ENCODE data around the gene KRT12.
"Not testable (repeated sequence)": the region's sequence is repeated elsewhere in the genome, so short reads cannot be mapped to it uniquely, and the experiment has no call there.

The KRT12 gene

DNA sequence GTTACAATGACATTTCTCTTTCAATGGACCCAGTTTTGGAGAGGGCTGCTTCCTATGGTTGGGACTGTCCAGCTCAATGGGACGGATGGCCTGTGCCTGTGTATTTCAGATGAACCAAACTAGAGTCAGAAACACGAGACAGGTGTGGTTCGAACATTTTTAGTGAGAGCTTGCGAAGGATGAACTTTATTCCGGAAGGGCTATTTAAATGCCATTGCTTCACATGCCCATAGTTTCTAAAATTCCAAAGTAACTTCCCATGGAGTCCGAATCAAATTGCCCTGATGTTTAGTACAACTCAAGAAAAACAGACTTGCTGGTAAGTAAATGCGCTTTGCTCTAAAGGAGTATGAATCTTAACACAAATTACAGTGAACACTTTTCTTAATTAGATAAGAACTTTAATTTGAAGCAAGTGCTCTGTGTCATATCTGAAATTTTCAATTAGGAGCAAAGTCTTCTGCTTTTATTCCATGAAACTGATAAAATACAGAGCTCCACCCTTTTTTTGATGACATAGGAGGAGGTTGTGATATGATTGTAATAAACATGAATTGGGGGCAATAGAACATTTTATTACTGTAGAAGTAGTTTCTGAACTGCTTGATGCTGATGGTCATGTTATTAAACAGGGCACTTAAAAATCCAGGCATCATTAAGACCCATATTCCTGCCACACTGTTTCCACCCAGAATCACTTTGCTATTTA is 16.8 kb upstream of the KRT12 start:
- no peak for DNase-seq

DNA sequence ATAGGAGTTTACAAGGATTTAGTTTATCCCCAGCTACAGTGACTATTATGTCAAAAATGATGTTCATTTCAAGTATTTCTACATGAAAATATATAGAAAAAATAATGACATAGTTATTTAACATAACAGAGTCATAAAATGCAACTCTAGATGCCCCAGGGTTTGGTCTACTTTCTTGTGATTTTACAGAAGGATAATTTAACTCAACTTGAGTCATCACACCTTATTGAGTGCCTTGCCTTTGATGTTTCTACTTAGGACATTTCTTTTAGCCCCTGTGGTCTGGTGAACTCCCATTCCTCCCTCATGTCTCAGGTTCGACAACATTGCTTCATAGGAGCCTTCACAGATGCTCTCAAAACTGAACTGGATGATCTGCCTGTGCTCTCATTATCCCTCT is 16.0 kb upstream of the KRT12 start:
- no peak for DNase-seq

DNA sequence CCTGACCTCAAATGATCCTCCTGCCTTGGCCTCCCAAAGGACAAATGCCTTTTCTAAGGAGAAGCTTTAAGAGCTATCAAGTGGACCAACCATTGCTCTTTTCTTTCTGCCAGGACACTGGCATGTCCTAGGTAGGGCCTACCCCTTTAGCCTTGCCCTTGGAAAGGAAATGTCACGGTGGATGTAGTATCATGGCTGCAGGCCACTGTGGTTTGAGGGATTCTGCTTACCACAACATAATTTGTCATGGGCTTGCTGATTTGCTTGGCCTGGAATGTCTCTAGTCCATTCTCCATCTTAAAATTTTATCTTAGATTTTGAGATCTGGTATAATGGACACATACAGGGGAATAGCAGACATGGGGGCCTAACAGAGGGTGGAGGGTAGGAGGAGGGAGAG is 12.0 kb upstream of the KRT12 start:
- no peak for DNase-seq

DNA sequence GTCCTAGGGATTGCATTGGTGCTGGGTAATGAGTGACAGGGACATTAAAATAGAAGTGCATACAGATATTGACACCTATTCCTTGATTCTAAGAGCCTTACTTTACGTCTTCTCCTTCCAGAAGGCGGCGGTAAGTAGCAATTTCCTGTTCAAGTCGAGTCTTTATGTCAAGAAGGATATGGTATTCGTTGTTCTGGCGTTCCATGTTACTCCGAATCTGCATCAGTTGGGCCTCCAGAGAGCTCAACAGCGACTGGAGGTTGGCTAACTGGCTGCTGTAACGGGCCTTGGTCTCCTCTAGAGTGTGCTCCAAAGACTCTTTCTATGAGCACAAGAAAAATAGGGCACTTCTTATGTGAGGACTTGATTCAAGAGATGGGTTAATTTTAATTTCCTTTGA is 11.0 kb upstream of the KRT12 start:
- no peak for DNase-seq

DNA sequence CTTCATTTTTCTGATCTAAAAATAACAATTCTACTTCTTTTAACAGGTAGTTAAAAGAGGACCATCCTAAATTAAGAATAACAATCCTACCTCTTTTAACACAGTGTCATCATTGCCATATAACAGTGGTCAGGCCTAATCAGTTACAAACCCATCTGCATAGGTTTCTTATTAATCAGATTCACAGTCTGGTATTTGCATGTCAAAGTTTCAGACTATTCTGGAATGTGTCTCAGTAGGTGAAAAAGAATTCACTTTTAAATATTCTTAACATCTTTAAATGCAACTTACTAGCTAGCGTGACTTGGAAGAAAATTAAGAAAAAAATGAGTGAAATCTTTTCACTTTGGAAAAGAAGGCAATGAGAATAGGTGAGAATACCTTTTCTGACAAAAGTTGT is 6.8 kb upstream of the KRT12 start:
- no peak for DNase-seq

DNA sequence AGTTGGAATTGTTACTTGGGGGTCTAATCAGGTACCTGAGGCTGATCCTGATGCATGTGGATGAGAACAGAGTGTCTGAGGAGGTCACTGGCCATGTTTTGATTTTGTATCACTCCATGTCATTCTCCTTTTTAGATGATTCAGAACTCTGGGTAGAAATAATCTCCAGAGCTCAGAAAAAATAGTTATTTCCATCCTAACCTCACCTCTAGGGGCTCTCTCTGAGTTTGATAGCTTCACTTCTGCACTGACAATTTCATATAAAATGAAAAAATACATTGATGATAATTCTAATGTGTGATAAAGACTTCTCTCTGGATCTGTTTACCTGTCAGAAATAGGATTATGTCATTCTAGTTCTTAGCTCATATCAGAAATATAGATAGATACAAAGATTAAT is 6.2 kb upstream of the KRT12 start:
- DNase-seq = no peak

DNA sequence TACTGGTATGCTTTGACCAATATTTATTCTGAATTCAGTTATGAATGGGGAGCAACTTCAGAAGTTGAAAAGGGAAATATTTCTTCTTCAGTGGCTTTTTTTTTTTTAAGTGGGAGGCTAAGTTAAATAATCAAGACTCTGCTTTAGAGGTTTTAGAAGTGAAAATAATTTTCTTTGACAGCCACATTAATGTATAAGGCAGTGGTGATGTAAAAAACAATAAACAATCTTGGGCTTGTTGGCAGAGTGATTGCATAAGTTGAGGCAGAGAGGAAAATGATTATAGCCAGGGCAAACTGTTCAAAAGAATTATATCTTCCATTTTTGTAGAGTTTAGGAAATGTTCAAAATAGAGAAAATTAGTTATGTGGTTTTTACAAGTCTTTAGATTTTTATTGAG is 5.4 kb upstream of the KRT12 start:
- no peak for DNase-seq

DNA sequence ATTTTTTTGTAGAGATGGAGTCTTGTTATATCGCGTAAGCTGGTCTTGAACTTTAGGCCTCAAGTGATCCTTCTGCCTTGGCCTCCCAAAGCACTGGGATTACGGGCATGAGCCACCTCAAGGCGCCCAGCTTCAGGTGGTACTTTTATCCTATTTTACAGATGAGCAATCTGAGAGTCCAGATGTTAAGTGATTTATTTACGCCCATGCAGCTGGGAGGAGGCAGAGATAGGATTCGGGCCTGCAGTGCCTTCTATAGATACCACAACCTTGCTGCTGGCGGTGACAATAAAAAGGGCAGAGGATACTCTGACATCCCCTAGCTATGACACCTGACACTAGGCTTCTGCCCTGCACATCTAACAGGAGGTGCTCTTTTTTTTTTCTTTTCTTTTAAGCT is 4.3 kb upstream of the KRT12 start:
- no peak for DNase-seq

DNA sequence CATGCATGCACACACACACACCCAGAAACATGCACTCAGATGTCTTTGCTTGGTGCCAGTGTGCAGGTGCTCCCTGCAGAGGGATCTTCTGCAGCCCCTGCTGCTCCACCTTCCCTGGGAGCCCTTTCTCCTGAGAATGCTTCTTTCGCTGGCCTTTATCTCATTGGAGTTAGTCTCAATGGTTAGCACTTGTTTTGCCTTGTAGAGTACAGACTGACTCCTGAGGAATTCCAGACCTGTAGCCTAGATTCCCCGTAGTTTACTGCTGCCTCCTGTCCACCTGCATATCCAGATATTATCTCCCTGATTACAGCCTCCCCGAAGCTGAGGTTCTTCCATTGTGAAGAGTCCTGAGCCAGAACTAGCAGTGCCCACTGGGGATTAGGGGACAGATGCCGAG is 3.1 kb upstream of the KRT12 start:
- DNase-seq = no peak

DNA sequence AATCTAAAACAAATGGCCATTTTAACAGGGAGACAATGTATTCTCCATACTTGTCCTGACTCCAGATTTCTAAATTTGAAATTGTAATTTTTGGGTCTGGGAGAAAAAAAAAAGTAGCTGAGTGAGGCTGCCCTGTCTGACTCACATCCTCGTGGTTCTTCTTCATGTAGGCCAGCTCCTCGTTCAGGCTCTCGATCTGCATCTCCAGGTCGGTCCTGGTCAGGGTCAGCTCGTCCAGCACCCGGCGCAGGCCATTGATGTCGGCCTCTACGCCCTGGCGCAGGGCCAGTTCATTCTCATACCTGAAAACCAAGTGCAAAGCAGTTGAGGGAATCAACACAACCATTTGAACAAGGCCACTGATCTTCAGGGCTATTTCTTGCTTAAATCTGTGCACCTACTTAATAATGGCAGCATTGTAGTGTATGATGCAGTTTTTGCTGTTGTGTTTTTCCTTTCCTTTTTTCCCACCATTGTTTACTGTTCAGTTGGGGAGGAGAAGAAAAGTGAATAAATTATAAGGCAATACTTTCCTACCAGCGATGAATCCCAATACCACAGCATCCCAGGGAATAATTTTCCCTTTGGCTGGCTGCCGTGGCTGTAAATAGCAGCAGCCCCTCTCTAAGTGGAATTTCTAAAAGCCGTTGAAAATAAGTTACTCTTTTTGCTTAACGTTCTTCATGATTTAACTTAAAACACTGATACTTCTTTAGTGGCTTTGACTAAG is 2.2 kb downstream of the KRT12 start:
- DNase-seq = no peak

DNA sequence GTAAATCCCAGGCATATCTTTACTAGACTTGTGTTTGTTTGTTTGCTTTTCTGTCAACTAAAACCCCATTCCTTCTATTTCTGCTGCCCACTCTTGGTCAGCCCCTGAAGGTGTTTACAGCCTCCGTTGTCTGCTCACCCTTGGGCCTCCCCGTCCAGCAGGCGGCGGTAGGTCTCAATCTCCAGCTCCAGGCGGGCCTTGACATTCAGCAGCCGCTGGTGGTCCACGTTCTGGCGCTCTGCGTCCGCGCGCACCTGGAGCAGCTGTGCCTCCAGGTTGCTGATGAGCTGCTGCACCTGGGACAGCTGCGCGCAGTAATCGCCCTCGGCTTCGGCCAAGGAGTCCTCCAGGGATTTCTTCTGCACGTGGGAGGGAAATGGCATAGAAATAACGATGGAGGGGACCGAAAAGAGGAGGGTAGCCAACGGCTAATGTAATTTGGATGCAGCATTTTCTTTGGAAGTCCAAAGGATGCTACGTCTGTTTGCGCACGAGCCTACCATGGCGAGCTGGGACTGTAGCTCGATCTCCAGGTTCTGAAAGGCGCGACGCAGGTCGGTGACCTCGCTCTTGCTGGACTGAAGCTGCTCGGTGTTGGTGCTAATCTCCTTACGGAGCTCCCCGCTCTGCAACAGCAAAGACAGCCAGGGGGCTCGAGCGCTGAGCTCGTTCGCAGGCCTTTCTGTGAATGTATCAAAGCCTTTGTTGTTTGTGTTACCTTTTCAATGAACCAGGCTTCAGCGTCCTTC is 3.9 kb downstream of the KRT12 start:
- DNase-seq = no peak

DNA sequence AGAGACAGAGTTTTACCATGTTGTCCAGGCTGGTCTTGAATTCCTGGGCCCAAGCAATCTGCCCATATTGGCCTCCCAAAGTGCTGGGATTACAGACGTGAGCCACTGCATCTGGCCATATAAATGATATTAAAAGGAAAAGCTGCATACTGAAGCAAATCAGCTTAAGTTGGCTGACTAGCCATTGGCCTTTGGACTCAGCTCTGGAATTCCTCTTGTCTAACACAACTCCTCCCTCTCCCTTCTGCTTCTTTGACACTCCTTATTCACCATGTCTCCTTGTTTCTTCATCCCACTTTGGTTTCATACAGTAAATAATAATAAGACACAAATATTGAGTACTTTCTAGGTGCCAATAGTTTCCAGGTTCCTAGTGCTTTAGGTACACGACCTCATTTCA is 7.5 kb downstream of the KRT12 start:
- DNase-seq = no peak

DNA sequence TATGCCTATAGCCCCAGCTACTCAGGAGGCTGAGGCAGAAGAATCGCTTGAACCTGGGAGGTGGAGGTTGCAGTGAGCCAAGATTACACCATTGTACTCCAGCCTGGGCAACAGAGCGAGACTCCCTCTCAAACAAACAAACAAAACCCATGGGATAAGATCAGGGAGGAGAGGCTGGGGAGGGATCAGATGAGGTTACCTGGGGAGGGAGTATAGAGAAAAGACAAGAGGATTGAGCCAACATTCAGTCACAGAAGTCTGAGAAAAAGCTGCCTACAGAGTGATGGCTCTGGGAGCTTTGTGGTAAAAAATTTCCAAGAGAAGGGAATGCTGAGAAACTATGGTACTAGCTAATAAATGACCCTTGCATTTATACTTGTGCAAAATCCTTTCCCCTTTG is 8.4 kb downstream of the KRT12 start:
- not testable (repeated sequence) for DNase-seq

DNA sequence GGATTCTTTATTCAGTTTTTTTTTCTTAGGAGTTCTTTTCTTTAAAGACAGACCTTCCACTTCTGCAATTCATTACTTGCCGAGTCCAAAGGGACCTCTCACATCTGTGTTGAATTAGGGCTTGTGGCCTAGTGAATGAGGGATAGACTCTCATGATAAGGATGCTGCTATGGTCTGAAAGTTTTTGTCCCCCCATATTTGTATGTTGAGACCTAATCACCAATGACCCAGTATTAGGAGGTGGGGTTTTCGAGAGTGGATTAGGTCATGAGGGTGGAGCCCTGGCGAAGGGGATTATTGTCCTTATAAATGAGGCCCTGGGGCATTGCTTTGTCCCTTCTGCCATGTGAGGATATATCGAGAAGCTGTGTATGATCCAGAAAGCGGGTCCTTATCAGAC is 9.5 kb downstream of the KRT12 start:
- no peak for DNase-seq

DNA sequence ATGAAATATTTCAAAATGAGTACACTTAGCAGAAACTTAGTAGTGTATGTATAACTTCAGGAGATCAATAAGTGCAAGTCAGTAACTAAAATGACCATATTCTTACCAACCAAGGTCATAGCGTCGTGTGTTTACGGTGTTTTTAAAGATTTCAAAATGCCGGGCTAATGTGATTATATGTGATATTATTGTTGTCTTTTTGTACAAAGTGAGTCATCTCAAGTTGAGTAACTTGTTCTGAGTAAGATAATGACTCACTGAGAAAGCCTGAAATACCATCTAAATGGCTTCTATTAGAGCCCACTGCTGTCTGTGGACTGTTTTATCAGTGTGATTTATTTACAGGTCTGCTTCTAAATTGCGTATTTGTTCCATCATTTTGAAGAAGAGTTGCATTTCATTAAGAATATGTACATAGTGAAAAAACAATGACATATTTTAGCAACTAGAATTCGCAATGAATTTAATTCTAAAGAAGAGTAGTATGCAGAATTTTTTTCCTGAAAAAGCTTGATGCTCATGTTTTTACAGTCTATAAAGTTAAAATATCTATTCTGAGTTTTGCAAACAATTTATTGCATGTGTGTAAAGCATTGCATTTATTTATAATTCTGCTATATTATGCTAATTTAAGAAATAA is 12.7 kb downstream of the KRT12 start:
- DNase-seq = no peak

DNA sequence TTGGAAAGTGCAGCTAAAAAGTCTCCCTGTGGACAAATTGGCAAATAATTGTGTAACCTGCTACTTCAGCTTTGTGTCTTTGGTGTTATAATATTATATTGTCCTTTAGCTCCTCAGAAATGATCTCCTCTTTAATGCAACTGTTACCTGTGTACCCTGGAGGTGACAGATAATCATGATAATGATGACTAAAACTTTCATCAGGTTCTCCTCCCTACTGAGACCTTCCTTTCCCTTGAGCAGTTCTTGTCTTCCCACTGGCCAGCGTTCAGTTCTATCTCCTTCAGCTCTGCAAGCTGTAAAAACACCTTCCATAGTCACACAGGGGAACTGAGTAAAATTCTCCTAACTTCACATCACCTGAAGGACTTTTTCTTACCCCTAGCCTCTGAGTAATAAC is 14.7 kb downstream of the KRT12 start:
- DNase-seq = no peak

DNA sequence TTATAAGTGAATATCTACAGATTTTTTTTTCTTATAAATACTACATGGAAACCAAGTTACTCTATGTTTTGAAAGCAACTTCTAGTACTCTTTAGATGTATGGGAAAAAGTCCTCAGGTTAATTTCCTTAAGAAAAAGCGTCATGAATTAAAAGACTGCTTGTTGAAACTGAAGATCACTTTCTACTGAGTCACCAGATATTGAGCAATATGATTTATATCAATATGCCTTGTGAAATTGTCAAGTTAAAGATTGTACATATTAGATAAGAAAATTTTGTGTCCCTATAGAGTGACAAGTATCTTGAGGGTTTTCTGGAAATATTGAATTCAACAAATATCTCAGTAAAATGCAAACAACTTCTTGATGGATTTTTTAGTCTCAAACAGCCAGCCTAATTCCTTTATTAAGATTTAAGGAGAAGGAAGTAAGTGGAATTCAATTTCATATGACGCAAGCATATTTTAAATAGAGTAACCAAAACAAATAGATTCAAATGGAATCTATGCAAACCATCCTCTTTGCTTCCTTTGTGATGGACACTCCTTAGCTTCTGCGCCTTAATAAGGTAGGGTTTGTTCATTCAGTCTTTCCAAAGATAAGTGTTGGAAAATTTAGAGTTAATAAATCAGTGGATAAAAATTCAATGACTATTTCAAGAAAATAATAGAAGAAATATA is 16.6 kb downstream of the KRT12 start:
- DNase-seq = no peak

DNA sequence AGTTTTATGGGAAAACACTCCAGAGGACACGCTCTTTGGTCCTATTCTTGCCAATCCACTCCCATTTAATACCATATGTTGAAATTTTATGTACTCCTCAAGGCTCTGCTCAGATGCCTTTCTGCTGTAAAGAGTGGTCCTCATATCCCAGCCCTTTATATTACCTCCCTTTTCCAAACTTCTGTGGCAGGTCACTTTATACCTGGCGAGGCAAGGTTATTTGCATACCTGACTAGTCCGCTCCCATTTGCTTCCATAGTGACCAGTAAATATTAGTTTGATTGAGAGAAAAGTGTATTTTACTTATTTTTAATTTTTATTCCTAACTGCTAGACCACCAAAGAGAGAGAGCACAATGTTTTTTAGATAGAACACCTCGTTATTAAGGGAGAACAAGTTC is 17.3 kb downstream of the KRT12 start:
- no peak for DNase-seq

DNA sequence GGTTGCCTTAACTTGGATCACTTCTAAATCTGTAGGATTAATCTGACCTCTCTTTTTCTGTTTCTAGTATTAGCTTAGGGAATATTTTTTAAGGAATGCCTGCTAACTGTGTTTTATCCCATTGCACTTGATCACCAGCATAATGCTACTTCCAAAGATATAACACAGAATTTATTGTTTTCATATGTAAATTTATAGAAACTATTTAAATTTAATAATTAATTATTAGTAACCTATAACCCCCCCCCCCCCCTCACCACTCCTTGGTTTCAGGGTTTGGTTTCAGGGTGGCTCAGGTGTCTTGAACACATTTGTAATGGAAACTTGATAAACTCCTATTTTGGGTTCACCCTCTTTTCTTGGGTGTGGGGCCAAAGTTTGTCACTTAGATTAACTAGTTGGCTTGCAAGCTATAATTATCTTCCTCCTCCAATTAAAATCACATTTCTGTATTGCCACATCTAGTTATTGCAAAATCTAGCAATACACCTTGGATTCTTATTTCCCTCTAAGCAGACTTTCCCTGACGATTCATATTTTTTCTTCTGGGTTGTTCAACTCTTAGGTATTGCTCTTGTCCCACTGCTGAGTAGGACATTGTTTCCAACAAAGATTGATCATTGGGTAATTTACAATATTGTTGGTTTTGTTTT is 18.3 kb downstream of the KRT12 start:
- DNase-seq = no peak

DNA sequence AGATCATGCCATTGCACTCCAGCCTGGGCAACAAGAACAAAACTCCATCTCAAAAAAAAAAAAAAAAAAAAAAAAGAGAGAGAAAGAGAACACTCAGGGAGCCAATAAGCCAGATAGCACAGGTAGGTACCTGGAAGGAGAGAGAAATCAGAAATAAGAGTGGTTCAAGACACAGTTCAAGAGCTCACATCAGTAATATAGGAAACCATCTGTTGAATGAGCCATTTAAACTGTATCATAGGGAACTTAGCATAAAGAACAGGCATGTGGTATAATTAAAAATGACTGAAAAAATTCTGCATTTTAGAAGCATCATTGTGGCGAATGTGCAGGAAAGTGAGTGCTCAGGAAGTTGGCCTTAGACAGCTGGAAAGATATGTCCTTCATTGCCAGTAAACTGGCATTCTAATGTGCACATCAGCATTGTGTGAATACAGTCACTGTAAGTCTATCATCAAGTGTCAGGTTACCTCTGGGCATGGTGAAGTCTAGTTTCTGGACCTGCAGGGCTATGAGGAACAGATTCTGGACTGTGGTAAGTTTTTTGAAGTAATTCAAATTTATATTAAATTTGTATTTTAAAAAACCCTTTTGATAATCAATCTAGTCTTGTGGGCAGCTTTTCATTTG is 20.4 kb downstream of the KRT12 start:
- DNase-seq = no peak

DNA sequence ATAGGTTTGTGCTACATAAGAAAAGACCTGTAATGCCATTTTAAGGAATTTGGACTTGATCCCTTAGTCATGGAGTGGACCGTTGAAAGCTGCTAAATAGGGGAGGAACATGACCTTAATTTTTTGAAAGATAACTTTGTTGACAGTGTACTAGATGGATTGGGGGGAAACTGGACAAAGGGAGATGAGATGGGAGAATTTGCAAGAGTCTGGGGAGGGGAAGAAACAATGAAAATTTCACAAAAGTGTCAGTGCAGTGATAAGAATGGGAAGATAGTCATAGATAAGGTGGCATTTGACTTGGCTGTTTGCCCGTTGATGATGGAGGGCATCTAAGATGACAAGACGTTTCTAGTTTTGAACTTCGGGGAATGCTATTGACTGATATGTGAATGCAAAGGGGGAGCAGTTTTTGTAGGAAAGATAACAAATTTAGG is 22.3 kb downstream of the KRT12 start:
- no peak for DNase-seq

DNA sequence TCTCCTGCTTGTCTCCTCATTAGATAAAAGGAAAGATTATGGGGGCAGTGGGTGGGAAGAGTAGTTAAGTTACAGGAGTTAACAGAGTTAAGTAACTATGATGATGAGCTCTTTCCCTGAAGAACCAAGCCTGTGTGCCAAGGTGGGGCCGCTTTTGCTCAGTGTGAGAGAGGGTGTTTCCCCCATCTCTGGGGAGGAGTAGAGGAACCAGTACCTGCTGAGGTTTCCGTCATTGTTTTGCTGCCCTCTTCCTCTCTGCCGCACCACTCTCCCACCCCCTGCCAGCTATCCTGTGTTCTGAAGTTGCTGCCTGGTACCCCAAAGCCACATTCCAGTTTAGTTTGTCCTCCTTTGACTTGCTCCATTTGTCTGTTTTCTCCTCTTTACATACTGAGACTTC is 23.8 kb downstream of the KRT12 start:
- DNase-seq = no peak
